Middle frontal gyrus (tissue), 1 donor: ENCODE results near the gene CCDC66.

Experiments used
- DNase-seq: peaks from one replicate; pipeline ENCODE4 v3.0.0-alpha.2; 2015; ENCODE audit warnings: low spot score; ENCODE audit errors: extremely low spot score

The CCDC66 gene

GRCh38 chr3:56621681-56622080 lies 64.7 kb downstream of the CCDC66 start:
- DNase-seq: no peak

- no peak for DNase-seq
Measured at GRCh38 chr3:56622381-56622780, 65.4 kb downstream of the CCDC66 start.

GRCh38 chr3:56624725-56625124 lies 67.8 kb downstream of the CCDC66 start:
- DNase-seq: no peak

- DNase-seq: no peak
Measured at GRCh38 chr3:56629047-56629446, 72.1 kb downstream of the CCDC66 start.

- DNase-seq: no peak
Measured at GRCh38 chr3:56629451-56629850, 72.5 kb downstream of the CCDC66 start.

- no peak for DNase-seq
Measured at GRCh38 chr3:56630966-56631365, 74.0 kb downstream of the CCDC66 start.

- DNase-seq: no peak
Measured at GRCh38 chr3:56633181-56633580, 76.2 kb downstream of the CCDC66 start.

GRCh38 chr3:56633602-56634535 lies 76.9 kb downstream of the CCDC66 start:
- no peak for DNase-seq

- no peak for DNase-seq
Measured at GRCh38 chr3:56645407-56645806, 88.4 kb downstream of the CCDC66 start.

- DNase-seq: no peak
Measured at GRCh38 chr3:56654460-56654859, 97.5 kb downstream of the CCDC66 start.

GRCh38 chr3:56655709-56656108 lies 98.7 kb downstream of the CCDC66 start:
- DNase-seq: no peak

GRCh38 chr3:56664823-56665222 lies 107.8 kb downstream of the CCDC66 start:
- no peak for DNase-seq

- DNase-seq: no peak
Measured at GRCh38 chr3:56667973-56668579, 111.1 kb downstream of the CCDC66 start.
